ENCODE results near the gene CDT1. TPM values are rescaled to one million over a fixed set of nuclear protein-coding genes. Genes with fewer than 3 reads are reported as not detected.
A peak's percentile ranks its signal among the peaks of the same experiment; 100 is the strongest.

Gene CDT1
- total RNA-seq, 1 experiment from 2014 or later = 74.1 TPM

GRCh38 chr16:88778271-88778525 is 25.4 kb upstream of the CDT1 start:
- Histone ChIP-seq H3K9me3 (ENCODE audit: control insufficient read depth, low read depth, low read length) (no peaks in the 10 kb centered on the region), H2BK120ac (ENCODE audit: low read depth, low read length, poor library complexity, severe bottlenecking) (no peak overlapping the region), H3K23ac (ENCODE audit: insufficient read length, low read depth, low read length) (no peak overlapping the region), H3K18ac (ENCODE audit: insufficient read length, low read depth, low read length) (no peak overlapping the region), H3K9ac (ENCODE audit: extremely low read depth, insufficient read length, low read length) (no peak overlapping the region), H3K79me1 (ENCODE audit: insufficient read depth, low read depth, low read length, poor library complexity, severe bottlenecking) (no peaks in the 10 kb centered on the region), H3K23me2 (ENCODE audit: insufficient read length, low read depth, low read length, poor library complexity, severe bottlenecking) (no peaks in the 10 kb centered on the region), H2AFZ (ENCODE audit: low read length) (no peak overlapping the region), H2BK15ac (ENCODE audit: low read depth, low read length) (no peak overlapping the region), H4K20me1 (ENCODE audit: control insufficient read depth, insufficient read depth, insufficient read length) (no peaks in the 10 kb centered on the region), H3K27ac (ENCODE audit: insufficient read length, low read depth, low read length) (no peak overlapping the region), H4K5ac (ENCODE audit: insufficient read length, low read depth, low read length) (no peak overlapping the region), H3T11ph (ENCODE audit: low read length) (no peak overlapping the region), H3K4me1 (ENCODE audit: insufficient read depth, low read length) (no peaks in the 10 kb centered on the region), H2BK20ac (ENCODE audit: low read depth, low read length, poor library complexity, severe bottlenecking) (no peak overlapping the region), H3K79me2 (ENCODE audit: insufficient read depth, low read length) (peaks cover 4% of the 10 kb centered on the region; the same call in 1 of the 2 replicates), H2BK5ac (ENCODE audit: insufficient read length, low read length) (no peak overlapping the region), H3K4me2 (ENCODE audit: insufficient read depth, insufficient read length, low read length) (no peak overlapping the region), H3K14ac (ENCODE audit: insufficient read depth, low read length) (no peak overlapping the region), H3K4ac (ENCODE audit: low read depth, low read length) (no peak overlapping the region), H2BK12ac (ENCODE audit: insufficient read length, low read depth, low read length) (no peak overlapping the region), H3K27me3 (ENCODE audit: insufficient read depth, low read length) (no peaks in the 10 kb centered on the region), H2AK5ac (ENCODE audit: insufficient read length, low read length) (no peak overlapping the region), H4K91ac (ENCODE audit: insufficient read length, low read depth, low read length) (no peak overlapping the region), H4K8ac (replicated peaks; ENCODE audit: insufficient read length, low read depth, low read length) (no peak overlapping the region), H3K56ac (ENCODE audit: insufficient read length, low read depth, low read length) (no peak overlapping the region)
- Mint-ChIP-seq H3K4me1 (peaks cover 30 to 44% of the 10 kb centered on the region in 2 experiments), H3K9me3 (no peaks in the 10 kb centered on the region), H3K4me3 (no peak overlapping the region), H3K27me3 (ENCODE audit: low read depth) (no peaks in the 10 kb centered on the region), H3K27ac (peak overlapping the region in 2 of 3 experiments; percentile 74 to 94; a peak in 3 of 7 replicates), H3K36me3 (ENCODE audit: insufficient read depth in 1 of 3, low read depth in 3 of 3) (no peaks in the 10 kb centered on the region)
- TF ChIP-seq, protein P1, sequence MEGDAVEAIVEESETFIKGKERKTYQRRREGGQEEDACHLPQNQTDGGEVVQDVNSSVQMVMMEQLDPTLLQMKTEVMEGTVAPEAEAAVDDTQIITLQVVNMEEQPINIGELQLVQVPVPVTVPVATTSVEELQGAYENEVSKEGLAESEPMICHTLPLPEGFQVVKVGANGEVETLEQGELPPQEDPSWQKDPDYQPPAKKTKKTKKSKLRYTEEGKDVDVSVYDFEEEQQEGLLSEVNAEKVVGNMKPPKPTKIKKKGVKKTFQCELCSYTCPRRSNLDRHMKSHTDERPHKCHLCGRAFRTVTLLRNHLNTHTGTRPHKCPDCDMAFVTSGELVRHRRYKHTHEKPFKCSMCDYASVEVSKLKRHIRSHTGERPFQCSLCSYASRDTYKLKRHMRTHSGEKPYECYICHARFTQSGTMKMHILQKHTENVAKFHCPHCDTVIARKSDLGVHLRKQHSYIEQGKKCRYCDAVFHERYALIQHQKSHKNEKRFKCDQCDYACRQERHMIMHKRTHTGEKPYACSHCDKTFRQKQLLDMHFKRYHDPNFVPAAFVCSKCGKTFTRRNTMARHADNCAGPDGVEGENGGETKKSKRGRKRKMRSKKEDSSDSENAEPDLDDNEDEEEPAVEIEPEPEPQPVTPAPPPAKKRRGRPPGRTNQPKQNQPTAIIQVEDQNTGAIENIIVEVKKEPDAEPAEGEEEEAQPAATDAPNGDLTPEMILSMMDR (conservative IDR thresholded peaks at IDR 0.05) = no peak
- no CpG with 5 or more reads among the region's 7 CpGs for WGBS (ENCODE audit: extremely low coverage, insufficient read length, low lambda C conversion rate)
- DNase-seq = no peak

Measured in H9 (cell line).